Thyroid gland (tissue), 4 donors: ENCODE data around the gene CUEDC1.

Source experiments
- CTCF ChIP-seq, 6 experiments: fragments of 200-600 bp in 3 of 6; fragments of 450-650 bp in 3 of 6; sonication (generic) in 3 of 6; IDR thresholded peaks; one replicate each; pipeline ENCODE4 v1.5.1; 2016 to 2019; ENCODE audit warnings: antibody characterized with exemption in 6 of 6, mild to moderate bottlenecking in 2 of 6, inconsistent platforms in 1 of 6, moderate library complexity in 1 of 6
- POLR2A ChIP-seq, 2 donors: fragments of 450-650 bp; IDR thresholded peaks; one replicate each; pipeline ENCODE4 v1.6.1; 2017; ENCODE audit warnings: antibody characterized with exemption in 2 of 2, mild to moderate bottlenecking in 2 of 2, moderate library complexity in 1 of 2

GRCh38 chr17:57889252-57889651 lies 66.0 kb downstream of the CUEDC1 start:
- TF ChIP-seq CTCF (IDR thresholded peaks at IDR 0.05), result no peak
- TF ChIP-seq POLR2A (IDR thresholded peaks at IDR 0.05), result no peak
